Stimulated activated CD4-positive, alpha-beta T cell treated with anti-CD3 and anti-CD28 coated beads, Interleukin-4, amount 100 ng/mL, for 4 hours (primary cell): Measurements from ENCODE around the gene PRKD1.
"Not testable (repeated sequence)": the region's sequence is repeated elsewhere in the genome, so short reads cannot be mapped to it uniquely, and the experiment has no call there.

Experiments used
- DNase-seq, 2 experiments: peaks; one replicate each; pipeline ENCODE4 v3.0.0-alpha.2; 2020

PRKD1 gene

GRCh38 chr14:29900609-29901350, 26.9 kb downstream of the PRKD1 start:
- DNase-seq, result no peak

GRCh38 chr14:29898470-29898869, 29.2 kb downstream of the PRKD1 start:
- DNase-seq, result no peak

- no peak for DNase-seq
Measured at GRCh38 chr14:29897181-29897580, 30.5 kb downstream of the PRKD1 start.

- no peak for DNase-seq
Measured at GRCh38 chr14:29896354-29896821, 31.3 kb downstream of the PRKD1 start.

- DNase-seq, result no peak
Measured at GRCh38 chr14:29895591-29896083, 32.0 kb downstream of the PRKD1 start.

GRCh38 chr14:29893989-29894388, 33.7 kb downstream of the PRKD1 start:
- no peak for DNase-seq

GRCh38 chr14:29892327-29892726, 35.3 kb downstream of the PRKD1 start:
- DNase-seq, result no peak

GRCh38 chr14:29885988-29886387, 41.7 kb downstream of the PRKD1 start:
- DNase-seq, result no peak

GRCh38 chr14:29868000-29868399, 59.6 kb downstream of the PRKD1 start:
- DNase-seq, result no peak

GRCh38 chr14:29865299-29865698, 62.3 kb downstream of the PRKD1 start:
- no peak for DNase-seq

GRCh38 chr14:29861996-29862395, 65.7 kb downstream of the PRKD1 start:
- DNase-seq, result no peak

- no peak for DNase-seq
Measured at GRCh38 chr14:29858299-29858698, 69.3 kb downstream of the PRKD1 start.

- DNase-seq, result no peak
Measured at GRCh38 chr14:29857551-29857950, 70.1 kb downstream of the PRKD1 start.

GRCh38 chr14:29856516-29856915, 71.1 kb downstream of the PRKD1 start:
- no peak for DNase-seq

GRCh38 chr14:29853691-29854090, 74.0 kb downstream of the PRKD1 start:
- not testable (repeated sequence) for DNase-seq

GRCh38 chr14:29853272-29853671, 74.4 kb downstream of the PRKD1 start:
- DNase-seq, result no peak

GRCh38 chr14:29851397-29851796, 76.2 kb downstream of the PRKD1 start:
- no peak for DNase-seq

GRCh38 chr14:29847056-29847380, 80.6 kb downstream of the PRKD1 start:
- no peak for DNase-seq

GRCh38 chr14:29846339-29847055, 81.2 kb downstream of the PRKD1 start:
- DNase-seq, result no peak

- no peak for DNase-seq
Measured at GRCh38 chr14:29843981-29844380, 83.7 kb downstream of the PRKD1 start.

- no peak for DNase-seq
Measured at GRCh38 chr14:29842228-29842627, 85.4 kb downstream of the PRKD1 start.

- DNase-seq, result not testable (repeated sequence)
Measured at GRCh38 chr14:29840369-29840892, 87.2 kb downstream of the PRKD1 start.

GRCh38 chr14:29839691-29840090, 88.0 kb downstream of the PRKD1 start:
- not testable (repeated sequence) for DNase-seq

GRCh38 chr14:29838752-29839151, 88.9 kb downstream of the PRKD1 start:
- DNase-seq, result no peak
